HFF-Myc (cell line): ENCODE data around the gene HYAL2.

ENCODE experiments used
- DNase-seq: peaks from one replicate; pipeline ENCODE4 v3.0.0-alpha.2; 2011; ENCODE audit warnings: low read depth; ENCODE audit errors: extremely low read depth
- H3K4me3 ChIP-seq: replicated peaks from 2 replicates; pipeline ENCODE4 v1.5.1; 2011; ENCODE audit warnings: low read depth, mild to moderate bottlenecking, control low read depth, low read length
- CTCF ChIP-seq: IDR thresholded peaks from 2 replicates; pipeline ENCODE4 v1.5.1; 2012; ENCODE audit warnings: mild to moderate bottlenecking, low read depth, low read length, control low read depth; ENCODE audit errors: missing control alignments

The HYAL2 gene

GRCh38 chr3:50364573-50365079, 42.1 kb upstream of the HYAL2 start:
- H3K4me3 ChIP-seq = peak overlapping the region; percentile 39
- no peak for DNase-seq
- TF ChIP-seq CTCF = no peak

GRCh38 chr3:50359760-50360110, 37.2 kb upstream of the HYAL2 start:
- no peak for TF ChIP-seq CTCF
- peak overlapping the region; percentile 85 for H3K4me3 ChIP-seq
- no peak for DNase-seq

GRCh38 chr3:50358911-50359759, 36.6 kb upstream of the HYAL2 start, which contains the start of gene TMEM115:
Gene TMEM115 (minus strand): TSS chr3:50359521. CDS start chr3:50359063, 458 bp downstream.
- TF ChIP-seq CTCF = no peak
- DNase-seq = peak; percentile 96
- H3K4me3 ChIP-seq = peak within 1 kb of the TSS; percentile 85

- H3K4me3 ChIP-seq = peak overlapping the region; percentile 85
- no peak for TF ChIP-seq CTCF
Measured at GRCh38 chr3:50358355-50358910, 35.9 kb upstream of the HYAL2 start.

GRCh38 chr3:50357481-50357880, 34.9 kb upstream of the HYAL2 start:
- peak overlapping the region; percentile 85 for H3K4me3 ChIP-seq
- DNase-seq = no peak
- TF ChIP-seq CTCF = no peak

More at GRCh38 chr3:50358355-50358910, 35.9 kb upstream of the HYAL2 start:
- DNase-seq = no peak

GRCh38 chr3:50356553-50356952, 34.0 kb upstream of the HYAL2 start:
- H3K4me3 ChIP-seq = peak overlapping the region; percentile 85
- no peak for DNase-seq
- TF ChIP-seq CTCF = no peak
